Anterior cingulate cortex (tissue), 58 donors: ENCODE measurements around the gene AMOTL2.

ENCODE experiments used
- DNase-seq, 58 donors: peaks; one replicate each; lab custom pipeline; 2025; lab: John Stamatoyannopoulos, UW

Gene AMOTL2

GRCh38 chr3:134374105-134374790 lies at the start of gene AMOTL2:
TSS of gene AMOTL2 (minus strand) at chr3:134374447. CDS start at chr3:134371433, 3,014 bp downstream.
- peak in 53 of 58 donors; percentile 18 to 83 (median 69) for DNase-seq

- peak in 10 of 58 donors; percentile 3 to 28 (median 10) for DNase-seq
Measured at GRCh38 chr3:134423153-134423552, 48.9 kb upstream of the AMOTL2 start.

- DNase-seq = no peak
Measured at GRCh38 chr3:134419960-134420321, 45.7 kb upstream of the AMOTL2 start.

GRCh38 chr3:134419214-134419959 lies 45.1 kb upstream of the AMOTL2 start:
- no peak for DNase-seq

- DNase-seq = no peak
Measured at GRCh38 chr3:134409041-134409440, 34.8 kb upstream of the AMOTL2 start.

GRCh38 chr3:134407239-134407625 lies 33.0 kb upstream of the AMOTL2 start:
- DNase-seq = peak in 2 of 58 donors; percentile 21 to 60

- DNase-seq = peak in 55 of 58 donors; percentile 33 to 91 (median 69)
Measured at GRCh38 chr3:134406331-134407238, 32.3 kb upstream of the AMOTL2 start.

- no peak for DNase-seq
Measured at GRCh38 chr3:134404366-134404885, 30.2 kb upstream of the AMOTL2 start.

- DNase-seq = no peak
Measured at GRCh38 chr3:134397755-134398154, 23.5 kb upstream of the AMOTL2 start.

GRCh38 chr3:134395103-134395502 lies 20.9 kb upstream of the AMOTL2 start:
- no peak for DNase-seq

GRCh38 chr3:134394380-134394779 lies 20.1 kb upstream of the AMOTL2 start:
- no peak for DNase-seq

- no peak for DNase-seq
Measured at GRCh38 chr3:134393074-134393473, 18.8 kb upstream of the AMOTL2 start.

GRCh38 chr3:134392336-134392983 lies 18.2 kb upstream of the AMOTL2 start:
- DNase-seq = no peak

- DNase-seq = no peak
Measured at GRCh38 chr3:134389865-134390264, 15.6 kb upstream of the AMOTL2 start.

GRCh38 chr3:134388788-134389485 lies 14.7 kb upstream of the AMOTL2 start:
- no peak for DNase-seq

GRCh38 chr3:134388292-134388691 lies 14.0 kb upstream of the AMOTL2 start:
- DNase-seq = no peak

- DNase-seq = no peak
Measured at GRCh38 chr3:134387293-134387692, 13.0 kb upstream of the AMOTL2 start.

- no peak for DNase-seq
Measured at GRCh38 chr3:134384963-134385362, 10.7 kb upstream of the AMOTL2 start.

GRCh38 chr3:134381831-134382442 lies 7.7 kb upstream of the AMOTL2 start:
- no peak for DNase-seq
